Measurements from ENCODE around the gene LORICRIN. TPM values are rescaled to one million over a fixed set of nuclear protein-coding genes. Genes with fewer than 3 reads are reported as not detected.

LORICRIN gene
- total RNA-seq, 1 donor from 2014 or later: not detected

- ATAC-seq: no peak
- intact Hi-C loops (cut with DNase I): no loop called here
- DNase-seq (ENCODE audit: missing footprints): no peak
These were observed 32.7 kb downstream of the LORICRIN start for GRCh38 chr1:153292185-153292584.

- DNase-seq (ENCODE audit: missing footprints) (no peak), ATAC-seq (no peak)
- intact Hi-C loops (cut with DNase I): no loop called here
These were observed 33.4 kb downstream of the LORICRIN start for GRCh38 chr1:153292740-153293479.

DNA sequence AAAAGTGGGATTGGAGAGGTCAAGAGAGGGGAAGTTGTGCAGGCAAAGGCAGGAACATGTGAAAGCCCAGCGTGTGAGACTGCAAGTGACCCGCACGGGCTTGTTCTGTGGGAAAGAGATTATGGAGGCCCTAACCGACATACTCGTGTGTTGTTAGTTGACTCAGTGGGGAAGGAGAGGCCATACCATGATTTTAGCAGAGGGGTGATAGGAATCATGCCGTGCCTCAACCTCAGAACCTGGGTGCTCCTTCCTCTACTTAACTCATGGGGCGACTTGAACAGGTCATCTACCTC, 33.9 kb downstream of the LORICRIN start:
- intact Hi-C loops (cut with DNase I): no loop called here
- ATAC-seq: no peak
- DNase-seq (ENCODE audit: missing footprints): no peak

DNA sequence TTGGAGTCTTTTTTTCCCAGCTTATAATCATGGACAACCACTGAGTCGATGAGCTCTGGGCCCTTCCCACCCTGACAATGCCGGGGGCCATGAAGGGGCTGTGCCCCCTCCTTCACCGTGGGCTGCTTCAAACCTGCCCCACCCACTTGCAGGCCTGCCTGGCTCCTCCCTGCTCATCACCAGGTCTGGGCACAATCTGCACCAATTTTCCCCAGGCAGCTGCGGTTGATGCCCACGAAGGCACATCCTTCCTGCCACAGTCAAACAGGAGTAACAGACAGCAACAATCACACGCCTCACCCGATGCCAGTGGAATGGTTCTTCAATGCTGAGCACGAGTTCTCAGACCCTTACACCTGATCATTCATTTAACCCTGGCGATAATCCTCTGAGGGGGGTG, 34.4 kb downstream of the LORICRIN start:
- intact Hi-C loops (cut with DNase I): no loop called here
- ATAC-seq (no peak), DNase-seq (ENCODE audit: missing footprints) (no peak)

DNA sequence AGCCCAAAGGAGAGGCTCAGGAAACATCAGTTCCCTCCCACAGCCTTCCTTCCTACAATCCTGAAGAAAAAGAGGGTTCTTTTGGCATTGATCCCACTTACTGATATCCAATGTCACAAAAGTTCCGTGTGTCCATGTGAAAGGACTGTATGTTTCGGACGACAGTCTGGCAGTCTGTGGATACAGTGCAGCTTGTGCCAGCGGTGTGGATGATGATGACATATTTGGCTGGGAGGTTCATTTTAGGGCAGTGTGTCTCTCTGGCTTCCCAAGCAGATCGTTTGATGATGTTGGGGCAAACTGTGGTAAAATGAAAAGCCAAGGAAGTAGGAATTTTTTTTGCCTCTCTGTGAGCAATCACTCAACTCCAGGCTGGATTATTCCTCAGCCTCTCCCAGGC, 42.8 kb downstream of the LORICRIN start:
- intact Hi-C loops (cut with DNase I): no loop called here
- ATAC-seq (no peak), DNase-seq (ENCODE audit: missing footprints) (no peak)

GRCh38 chr1:153305682-153306081, 46.2 kb downstream of the LORICRIN start:
- DNase-seq (ENCODE audit: missing footprints) (no peak), ATAC-seq (no peak)
- intact Hi-C loops (cut with DNase I): no loop called here

GRCh38 chr1:153306303-153307220, 47.1 kb downstream of the LORICRIN start:
- ATAC-seq (no peak), DNase-seq (ENCODE audit: missing footprints) (no peak)
- intact Hi-C loops (cut with DNase I): no loop called here

DNA sequence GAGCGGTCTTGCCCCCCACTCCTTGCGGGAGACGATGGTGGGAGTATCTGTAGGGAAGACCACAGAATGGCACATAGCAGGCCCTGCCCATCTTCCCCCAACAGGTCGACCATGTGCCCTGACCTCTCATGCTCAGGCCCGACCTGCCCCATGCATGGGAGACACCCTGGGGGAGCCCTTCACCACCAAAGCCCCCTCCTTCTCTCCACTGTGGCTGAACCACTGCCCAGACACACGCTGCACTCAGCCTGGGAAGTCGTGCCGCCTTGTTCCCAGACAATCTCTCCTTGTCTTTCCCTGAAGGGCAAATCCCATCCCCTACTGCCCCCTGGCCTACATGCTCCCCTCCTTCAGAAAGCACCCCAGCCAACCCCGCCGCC, 47.7 kb downstream of the LORICRIN start:
- intact Hi-C loops (cut with DNase I): no loop called here
- DNase-seq (ENCODE audit: missing footprints) (no peak), ATAC-seq (no peak)

- no peak for ATAC-seq
- intact Hi-C loops (cut with DNase I): no loop called here
- no peak for DNase-seq (ENCODE audit: missing footprints)
These were observed 49.1 kb downstream of the LORICRIN start for GRCh38 chr1:153308540-153308939.

DNA sequence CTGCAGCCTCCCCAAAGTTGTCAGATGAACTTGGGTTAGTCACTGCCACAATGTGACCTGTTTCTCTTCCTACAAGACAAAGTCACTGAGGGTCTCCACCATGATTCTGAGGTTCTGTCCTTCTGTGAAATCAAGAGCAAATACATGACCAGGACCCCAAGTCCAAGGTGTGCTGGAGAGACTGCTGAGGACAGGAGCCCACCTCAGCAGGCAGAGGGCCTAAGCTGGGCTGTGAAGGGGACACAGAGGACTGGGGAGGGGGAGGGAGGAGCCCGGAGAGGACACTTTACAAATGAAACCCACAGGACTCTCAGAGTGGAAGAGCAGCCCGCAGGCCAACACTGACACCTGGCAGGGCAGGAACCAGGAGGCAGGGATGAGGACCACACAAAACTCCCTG, 50.0 kb downstream of the LORICRIN start:
- ATAC-seq: no peak
- intact Hi-C loops (cut with DNase I): no loop called here
- DNase-seq (ENCODE audit: missing footprints): no peak

GRCh38 chr1:153310526-153310925, 51.0 kb downstream of the LORICRIN start:
- ATAC-seq: no peak
- intact Hi-C loops (cut with DNase I): no loop called here

More at GRCh38 chr1:153310526-153310925, 51.0 kb downstream of the LORICRIN start:
- no peak for DNase-seq (ENCODE audit: missing footprints)

Other genes starting within 250 kb of the LORICRIN start
- gene SPRR1B, start 228.5 kb upstream of the LORICRIN start, total RNA-seq: not detected
- gene SPRR2D, start 218.6 kb upstream of the LORICRIN start, total RNA-seq: not detected
- not detected for gene SPRR2A, start 202.2 kb upstream of the LORICRIN start, total RNA-seq
- gene SPRR2B, start 188.1 kb upstream of the LORICRIN start, total RNA-seq: not detected
- gene SPRR2E, start 165.2 kb upstream of the LORICRIN start, total RNA-seq: not detected
- gene SPRR2F, start 146.2 kb upstream of the LORICRIN start, total RNA-seq: not detected
- not detected for gene SPRR2G, start 108.8 kb upstream of the LORICRIN start, total RNA-seq
- not detected for gene LELP1, start 56.3 kb upstream of the LORICRIN start, total RNA-seq
- not detected for gene PRR9, start 42.1 kb upstream of the LORICRIN start, total RNA-seq
- not detected for gene PGLYRP3, start 53.3 kb downstream of the LORICRIN start, total RNA-seq
- not detected for gene PGLYRP4, start 89.2 kb downstream of the LORICRIN start, total RNA-seq
- 190 TPM for gene S100A9, start 98.2 kb downstream of the LORICRIN start, total RNA-seq
- gene S100A12, start 115.9 kb downstream of the LORICRIN start, total RNA-seq: 4.0 TPM
- gene S100A8, start 131.4 kb downstream of the LORICRIN start, total RNA-seq: 79.9 TPM
- not detected for gene S100A7A, start 156.8 kb downstream of the LORICRIN start, total RNA-seq
- not detected for gene S100A7, start 201.0 kb downstream of the LORICRIN start, total RNA-seq

Data from Right ventricle myocardium inferior (tissue), 1 donor.